ENCODE measurements around the gene COL23A1.
"Not testable (repeated sequence)": the region's sequence is repeated elsewhere in the genome, so short reads cannot be mapped to it uniquely, and the experiment has no call there.

COL23A1 gene

DNA sequence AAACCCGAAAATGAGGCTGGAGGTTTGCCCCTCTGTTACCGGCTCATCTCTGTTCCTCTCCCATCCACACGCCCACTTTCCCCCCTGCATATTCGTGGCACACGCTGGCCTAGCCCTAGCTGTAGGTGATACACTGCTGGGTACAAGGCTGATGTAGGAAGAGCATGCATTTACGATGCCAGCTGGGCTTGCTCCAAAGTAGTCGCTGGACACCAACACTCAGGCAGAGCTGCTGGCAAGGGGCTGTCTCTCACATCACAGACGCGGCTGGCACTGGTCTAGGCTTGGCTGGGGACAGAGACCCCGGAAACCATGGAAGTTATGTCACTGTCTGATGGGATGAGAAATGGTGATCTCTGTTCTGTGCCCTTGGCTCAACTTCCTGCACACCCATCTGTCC lies 347.8 kb downstream of the COL23A1 start:
- no peak for DNase-seq (ENCODE audit: low read depth in 2 of 2)

DNA sequence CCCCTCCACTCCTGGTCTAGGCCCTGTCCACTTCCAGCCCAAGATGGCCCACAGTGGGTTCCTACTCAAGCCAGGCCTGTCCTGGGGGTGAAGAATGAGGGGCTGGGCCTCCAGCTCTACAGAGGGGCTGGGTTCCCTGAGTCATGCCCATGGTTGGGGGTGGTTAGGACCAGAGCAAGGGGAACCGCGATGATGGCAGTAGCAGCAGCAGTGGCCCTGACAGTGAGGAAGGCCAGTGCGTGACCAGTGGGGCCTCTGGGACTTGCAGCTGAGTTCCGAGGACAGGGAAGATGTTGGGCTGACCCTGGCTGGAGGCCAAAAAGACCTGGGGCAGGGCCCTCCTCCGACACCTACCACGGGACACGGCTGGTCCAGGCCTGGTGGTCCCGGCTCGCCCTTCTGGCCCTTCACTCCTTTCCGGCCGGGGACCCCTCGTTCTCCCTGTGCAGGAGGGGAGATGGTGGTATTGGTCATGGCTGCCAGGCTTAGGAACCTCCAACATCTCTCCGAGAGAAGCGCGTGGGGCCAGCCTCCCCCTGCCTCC lies 348.4 kb downstream of the COL23A1 start:
- DNase-seq (ENCODE audit: low read depth in 2 of 2), result no peak

DNA sequence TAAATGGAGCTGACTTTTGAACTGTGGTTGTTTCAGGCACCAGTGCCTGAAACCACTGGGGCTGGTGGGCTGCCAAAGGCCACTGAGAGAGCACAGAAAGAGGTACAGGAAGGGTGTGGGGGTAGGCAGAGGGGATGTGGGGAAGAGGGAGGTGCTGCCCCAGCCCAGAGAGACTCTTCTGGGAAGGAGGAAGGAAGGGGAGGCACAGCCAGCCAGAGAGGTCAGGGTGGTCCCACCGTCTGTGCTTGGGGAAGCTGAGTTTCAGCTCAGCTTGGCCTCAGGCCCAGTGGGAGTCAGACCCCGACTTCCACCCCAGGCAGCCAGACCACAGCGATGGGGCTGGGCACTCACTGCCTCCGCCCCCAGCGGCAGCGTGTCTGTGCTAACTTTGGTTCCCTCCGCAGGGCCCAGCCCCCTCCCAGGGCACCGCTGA lies 348.9 kb downstream of the COL23A1 start:
- no peak for DNase-seq (ENCODE audit: low read depth in 2 of 2)

DNA sequence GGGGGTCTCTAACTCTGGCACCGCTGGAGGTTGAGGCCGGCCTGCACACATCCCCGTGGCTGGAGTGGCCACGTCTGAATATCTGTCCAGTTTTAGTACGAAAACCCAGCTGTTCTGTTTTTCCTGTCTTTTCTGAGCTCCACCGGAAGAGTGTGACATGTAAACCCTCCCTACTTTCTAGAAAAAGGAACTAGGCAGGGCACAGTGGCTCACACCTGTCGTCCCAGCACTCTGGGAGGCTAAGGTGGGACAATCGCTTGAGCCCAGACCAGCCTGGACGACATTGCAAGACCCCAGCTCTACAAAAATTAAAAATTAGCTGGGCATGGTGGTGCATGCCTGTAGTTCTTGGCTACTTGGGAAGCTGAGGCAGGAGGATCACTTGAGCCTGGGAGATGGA lies 349.4 kb downstream of the COL23A1 start:
- no peak for DNase-seq (ENCODE audit: low read depth in 2 of 2)

DNA sequence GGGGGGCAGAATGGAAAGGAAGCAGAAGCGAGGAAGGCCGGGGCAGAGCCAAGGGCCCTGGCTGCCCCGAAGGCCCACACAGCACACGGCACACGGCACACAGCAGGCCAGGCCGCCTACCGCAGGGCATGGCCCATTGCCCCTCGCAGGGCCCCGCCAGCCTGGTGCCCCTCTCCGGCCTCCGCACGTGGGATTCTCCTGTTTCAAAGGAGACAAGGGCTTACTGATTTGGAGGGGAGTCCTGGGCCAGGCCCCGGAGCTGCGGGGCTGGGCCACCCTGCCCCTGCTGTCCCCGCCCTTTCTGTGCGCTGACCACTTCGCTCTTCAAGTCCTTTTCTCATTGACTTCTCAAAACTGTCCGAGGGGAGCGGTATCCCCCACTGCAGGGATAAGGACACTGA lies 349.9 kb downstream of the COL23A1 start:
- no peak for DNase-seq (ENCODE audit: low read depth in 2 of 2)

DNA sequence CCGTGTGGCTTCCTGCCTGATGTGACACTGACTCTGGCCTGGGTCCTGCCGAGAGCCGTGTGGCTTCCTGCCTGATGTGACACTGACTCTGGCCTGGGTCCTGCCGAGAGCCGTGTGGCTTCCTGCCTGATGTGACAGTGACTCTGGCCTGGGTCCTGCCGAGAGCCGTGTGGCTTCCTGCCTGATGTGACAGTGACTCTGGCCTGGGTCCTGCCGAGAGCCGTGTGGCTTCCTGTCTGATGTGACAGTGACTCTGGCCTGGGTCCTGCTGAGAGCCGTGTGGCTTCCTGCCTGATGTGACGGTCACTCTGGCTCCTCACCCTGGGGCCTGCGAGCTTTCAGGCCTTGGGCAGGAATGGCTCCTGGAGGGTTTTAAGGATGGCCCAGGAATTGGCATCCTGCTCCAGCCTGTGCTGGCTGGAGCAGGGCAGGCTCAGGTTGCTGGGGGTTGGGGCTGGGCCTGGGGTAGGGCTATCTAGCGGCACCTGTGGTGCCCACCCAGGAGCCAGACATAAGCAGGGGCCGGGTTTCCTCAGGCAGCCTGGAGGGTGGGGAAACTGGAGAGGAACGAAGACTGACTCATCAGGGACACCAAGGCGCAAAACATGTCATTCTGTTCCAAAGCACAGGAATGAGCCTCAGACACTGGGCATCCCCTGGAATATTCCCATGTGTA lies 350.4 kb downstream of the COL23A1 start:
- not testable (repeated sequence) for DNase-seq (ENCODE audit: low read depth in 2 of 2)

DNA sequence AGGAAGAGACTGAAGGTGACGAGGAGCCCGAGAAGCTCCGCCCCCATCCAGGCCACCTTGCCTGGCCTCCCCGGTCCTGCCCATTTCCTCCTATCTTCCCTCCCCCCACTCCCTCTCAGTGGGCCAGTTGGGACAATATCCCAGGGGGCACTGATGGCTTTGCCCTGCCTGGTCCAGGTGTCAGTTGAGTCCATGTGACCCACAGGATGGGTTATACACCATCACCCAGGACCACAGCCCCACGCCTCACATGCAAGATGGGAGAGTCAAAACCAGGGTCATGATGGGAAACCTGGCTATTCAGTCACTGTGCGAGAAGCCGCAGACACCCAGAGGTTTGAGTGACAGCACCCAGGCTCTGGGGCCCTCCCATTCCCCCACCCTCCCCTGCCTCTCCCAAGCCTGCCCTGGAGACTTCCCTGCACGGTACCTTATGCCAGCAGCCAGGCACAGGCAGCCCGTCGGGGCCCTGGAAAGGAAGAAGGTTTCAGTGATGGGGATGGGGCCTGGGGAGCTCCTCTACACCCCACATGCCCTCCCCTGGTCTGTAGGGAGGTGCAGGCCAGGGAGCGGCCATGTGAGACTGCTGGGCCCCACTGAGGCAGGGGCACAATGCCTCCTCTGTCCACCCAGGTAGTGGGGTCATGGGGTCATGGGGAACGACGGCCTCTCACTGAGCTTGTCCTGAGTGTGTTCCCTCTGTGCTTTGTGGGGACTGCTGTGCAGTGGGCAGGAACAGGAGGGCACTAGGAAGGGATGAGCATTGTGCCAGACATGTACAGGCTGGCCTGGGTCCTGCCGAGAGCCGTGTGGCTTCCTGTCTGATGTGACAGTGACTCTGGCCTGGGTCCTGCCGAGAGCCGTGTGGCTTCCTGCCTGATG lies 351.2 kb downstream of the COL23A1 start:
- no peak for DNase-seq (ENCODE audit: low read depth in 2 of 2)

DNA sequence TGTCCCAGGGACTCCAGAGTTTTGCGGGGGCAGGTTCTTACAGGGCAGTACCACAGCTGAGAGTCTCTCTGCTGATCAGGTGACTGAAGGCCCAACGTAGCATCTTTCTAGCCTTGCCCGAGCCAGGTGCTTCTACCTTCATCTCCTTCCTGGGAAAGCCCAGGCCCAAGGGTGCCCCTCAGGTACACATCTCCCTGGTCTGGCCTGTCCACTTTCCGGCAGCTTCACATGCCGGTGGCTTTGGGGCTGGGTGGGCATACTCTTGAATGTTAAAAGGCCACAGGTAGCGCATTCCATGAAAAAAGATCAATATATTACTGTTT lies 351.9 kb downstream of the COL23A1 start:
- no peak for DNase-seq (ENCODE audit: low read depth in 2 of 2)

DNA sequence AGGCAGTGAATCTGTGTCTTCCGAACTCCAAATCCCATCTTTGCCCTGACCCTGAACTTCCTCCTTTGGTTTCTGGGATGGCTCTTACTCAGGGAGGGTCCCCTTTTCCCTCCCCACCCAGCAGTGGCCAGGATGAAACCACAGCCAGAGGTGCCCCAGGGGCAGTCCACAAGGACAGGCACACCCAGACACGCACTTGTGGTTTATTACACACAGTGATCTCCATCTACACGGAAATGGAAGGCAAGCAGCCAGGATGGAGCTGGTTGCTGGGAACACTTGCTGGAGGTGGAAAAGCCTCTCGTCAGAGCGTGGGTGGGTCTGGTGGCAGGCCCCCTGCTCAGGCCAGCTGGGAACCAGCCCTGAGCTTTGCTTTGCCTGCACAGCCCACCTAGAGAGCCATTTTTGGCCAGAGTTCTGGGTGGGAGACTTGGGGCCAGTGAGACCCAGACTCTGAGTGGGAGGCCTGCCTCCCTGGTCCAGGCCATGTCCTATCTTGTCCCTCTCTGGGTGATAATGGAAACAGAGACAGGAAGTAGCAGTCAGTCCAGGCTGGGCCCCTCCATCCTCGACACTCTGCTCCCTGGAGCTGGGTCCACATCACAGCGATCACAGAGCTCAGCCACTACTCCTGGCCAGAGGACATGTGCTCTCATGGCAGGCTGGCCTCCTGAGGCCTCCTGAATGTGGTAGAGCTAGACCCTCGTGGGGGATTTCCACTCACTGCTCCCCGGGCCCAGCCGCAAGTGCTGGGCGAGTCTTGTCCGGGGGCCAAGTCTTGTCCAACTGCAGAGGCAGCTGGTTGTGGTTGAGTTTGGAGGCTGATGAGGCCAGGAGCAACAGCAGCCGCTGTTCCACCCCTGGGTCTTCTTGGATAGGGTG lies 352.5 kb downstream of the COL23A1 start:
- DNase-seq (ENCODE audit: low read depth in 2 of 2), result no peak

DNA sequence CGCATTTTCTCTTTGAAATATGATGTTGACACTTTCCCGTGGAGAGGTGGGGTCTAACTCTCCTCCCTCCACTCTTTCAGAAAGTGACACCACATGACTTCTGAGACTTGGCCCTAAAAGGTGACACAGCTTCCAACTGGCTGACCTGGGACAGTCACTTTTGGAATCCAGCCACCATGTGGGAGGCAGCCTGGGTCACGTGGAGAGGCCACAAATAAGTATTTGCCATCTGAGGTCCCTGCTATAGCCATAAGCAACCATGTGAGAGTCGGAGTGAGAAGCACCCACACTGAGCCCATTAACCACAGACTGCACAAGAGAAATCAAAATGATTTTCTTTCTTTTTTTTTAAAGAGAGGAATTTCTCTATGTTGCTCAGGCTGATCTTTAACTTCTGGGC lies 353.5 kb downstream of the COL23A1 start:
- DNase-seq (ENCODE audit: low read depth in 2 of 2), result no peak

DNA sequence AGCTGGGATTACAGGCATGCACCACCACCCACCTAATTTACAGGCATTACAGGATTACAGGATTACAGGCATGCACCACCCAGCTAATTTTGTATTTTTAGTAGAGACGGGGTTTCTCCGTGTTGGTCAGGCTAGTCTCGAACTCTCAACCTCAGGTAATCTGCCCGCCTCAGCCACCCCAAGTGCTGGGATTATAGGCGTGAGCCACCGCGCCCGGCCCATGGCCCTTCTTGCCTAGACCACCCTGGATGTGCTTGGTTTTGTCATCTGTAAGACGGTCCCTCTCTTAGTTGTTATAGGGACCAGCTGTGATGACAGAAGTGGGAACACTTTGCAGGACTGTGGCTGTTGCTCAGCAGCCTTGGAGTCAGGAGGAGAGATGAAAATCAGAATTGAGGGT lies 354.1 kb downstream of the COL23A1 start:
- no peak for DNase-seq (ENCODE audit: low read depth in 2 of 2)

DNA sequence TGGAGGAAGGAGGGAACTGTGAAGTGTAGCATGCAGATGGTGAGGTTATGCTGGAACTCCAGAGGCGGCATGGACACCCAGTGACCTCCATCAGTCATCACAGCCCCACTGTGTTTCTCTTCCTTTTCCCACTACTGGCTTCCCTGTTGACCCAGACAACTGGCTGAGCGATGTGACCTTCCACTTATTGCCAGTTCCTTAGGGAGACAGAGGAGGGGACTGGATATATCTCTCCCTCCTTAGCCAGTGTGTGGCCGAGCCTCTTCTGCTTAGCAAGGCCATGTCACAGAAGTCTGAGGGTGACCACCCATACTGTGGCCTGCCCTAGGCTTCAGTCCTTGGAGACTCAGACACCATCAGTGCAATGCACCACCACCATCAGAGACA lies 354.6 kb downstream of the COL23A1 start:
- DNase-seq (ENCODE audit: low read depth in 2 of 2), result no peak

DNA sequence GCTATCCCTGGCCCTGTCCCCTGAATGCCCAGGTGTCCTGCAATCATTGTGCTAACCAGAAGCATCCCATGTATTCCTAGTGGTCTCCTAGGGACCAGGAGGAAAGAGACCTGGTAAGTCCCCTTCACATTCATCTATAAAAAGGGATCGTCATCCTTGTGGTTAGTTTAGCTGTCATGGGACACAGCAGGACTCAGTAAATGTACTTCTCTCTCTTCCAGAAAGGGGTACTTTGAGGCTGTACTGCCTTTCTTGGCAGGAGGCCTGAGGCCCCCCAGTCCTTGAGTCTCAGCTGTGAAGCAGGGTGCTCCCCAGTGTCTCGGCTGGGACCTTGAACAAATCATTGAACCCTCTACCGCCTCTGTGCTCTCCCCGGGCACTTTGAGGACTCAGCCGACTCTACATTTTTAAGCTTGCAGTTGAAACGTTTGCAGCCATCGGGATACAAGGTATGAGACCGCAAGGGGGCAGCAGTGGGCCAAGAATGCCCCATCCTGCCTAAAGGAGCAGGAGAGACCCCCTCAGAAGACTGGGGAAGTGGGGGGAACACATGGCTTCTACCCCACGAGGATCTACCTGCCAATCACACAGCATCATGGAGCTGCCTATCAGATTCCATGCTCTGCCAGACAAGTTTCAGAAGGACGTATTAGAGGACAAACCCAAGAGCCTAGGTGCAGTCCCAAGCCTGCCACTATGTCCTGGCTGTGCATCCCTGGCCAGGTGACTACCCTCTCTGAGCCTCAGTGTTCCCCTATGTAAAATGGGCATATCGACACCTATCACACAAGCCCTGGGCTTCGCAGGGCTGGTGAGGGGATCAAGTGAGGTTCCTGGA lies 355.2 kb downstream of the COL23A1 start:
- peak; percentile 60 to 62 for DNase-seq (ENCODE audit: low read depth in 2 of 2)

DNA sequence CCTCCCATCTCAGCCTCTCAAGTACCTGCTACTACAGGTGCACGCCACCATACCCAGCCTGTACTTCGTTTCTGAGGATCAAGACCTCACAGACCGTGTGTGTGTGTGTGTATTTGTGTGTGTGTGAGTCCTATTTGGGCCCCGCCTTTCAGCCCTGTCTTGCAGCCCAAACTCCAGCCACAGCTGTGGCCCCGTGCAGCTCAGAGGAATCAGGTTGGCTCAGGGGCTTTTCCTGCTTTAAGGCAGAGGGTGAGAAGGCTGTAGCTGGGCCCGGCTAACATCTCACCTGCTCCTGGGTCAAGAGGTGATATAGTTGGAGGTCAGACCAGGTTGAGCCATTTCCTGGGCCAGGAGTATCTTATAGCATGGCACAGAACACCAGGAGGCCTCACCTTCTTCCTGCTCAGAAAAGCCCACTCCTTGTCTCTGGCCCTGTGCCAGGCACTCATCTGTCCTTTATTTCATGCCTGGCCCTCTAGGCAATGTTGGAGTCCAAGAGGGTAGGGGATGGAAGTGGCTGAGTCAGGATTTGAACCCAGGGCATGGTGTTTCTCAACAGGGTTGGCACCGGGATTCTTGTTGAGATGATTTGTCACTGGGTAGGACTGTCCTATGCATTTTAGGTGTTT lies 356.0 kb downstream of the COL23A1 start:
- no peak for DNase-seq (ENCODE audit: low read depth in 2 of 2)

DNA sequence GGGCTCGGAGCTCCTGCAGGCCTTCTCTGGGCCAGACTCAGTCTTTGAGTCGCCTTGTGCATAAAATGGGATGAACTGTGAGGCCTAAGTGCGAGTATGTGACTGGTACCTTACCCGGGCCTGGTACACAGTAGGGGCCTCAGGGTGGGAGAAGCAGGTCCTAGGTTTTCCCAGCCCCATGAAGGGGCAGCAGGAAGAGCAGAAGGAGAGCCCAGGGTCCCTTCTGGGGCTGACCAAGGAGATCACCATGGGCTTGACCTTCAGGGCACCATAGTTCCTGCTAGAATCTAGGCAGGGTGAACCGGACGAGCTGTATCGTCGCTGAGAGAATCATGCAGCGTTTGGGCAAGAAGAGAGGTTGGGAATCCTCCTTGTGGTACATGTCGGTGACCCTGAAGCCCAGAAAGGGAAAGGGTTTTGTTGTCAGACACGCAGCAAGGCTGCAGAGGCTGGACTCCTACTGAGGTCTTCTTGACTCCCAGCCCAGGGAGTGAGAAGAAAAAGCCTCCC lies 357.2 kb downstream of the COL23A1 start:
- DNase-seq (ENCODE audit: low read depth in 2 of 2), result no peak

DNA sequence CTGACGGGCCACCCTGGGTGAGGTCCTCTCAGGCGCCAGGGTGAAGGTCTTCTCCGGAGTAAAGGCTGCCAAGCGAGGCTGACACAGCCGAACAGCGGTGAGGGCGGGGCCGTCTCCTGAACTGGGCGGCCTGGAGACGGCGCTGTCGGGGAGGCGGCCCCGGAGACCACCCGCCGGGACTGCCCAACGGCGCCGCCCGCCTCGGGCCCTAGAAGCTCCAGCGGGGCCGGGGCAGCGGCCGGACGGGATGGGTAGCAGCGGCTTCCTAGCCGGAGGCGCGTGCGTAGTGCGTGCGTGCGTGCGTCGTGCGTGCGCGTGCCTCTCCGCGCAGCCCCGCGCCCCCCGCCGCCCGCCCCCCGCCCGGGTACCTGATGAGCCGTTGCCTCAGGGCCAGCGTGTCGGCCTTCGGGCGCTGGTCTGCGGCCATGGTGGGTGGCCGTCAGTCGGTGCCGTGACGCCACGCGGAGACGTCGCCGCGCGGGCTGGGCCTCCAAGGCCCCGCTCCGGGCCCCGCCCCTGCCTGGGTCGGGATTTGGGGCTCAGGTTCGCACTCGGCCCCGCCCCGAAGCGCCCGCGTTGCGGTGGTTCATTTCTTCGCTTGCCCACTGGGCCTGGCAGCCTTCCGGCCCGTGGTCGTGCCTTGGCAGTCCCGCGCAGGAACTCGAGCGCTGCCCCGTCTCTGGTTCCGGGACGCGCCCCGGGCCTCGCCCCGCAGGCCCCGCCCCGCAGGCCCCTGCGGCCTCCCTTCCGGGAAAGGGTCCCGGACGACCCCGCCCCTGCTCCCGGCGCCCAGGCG lies 357.9 kb downstream of the COL23A1 start, which contains the start of gene PHYKPL:
PHYKPL (minus strand) TSS at position 679 of the 796 bp plus-strand sequence; CDS start at position 427, 252 bp downstream.
- peak; percentile 27 to 44 for DNase-seq (ENCODE audit: low read depth in 2 of 2)

DNA sequence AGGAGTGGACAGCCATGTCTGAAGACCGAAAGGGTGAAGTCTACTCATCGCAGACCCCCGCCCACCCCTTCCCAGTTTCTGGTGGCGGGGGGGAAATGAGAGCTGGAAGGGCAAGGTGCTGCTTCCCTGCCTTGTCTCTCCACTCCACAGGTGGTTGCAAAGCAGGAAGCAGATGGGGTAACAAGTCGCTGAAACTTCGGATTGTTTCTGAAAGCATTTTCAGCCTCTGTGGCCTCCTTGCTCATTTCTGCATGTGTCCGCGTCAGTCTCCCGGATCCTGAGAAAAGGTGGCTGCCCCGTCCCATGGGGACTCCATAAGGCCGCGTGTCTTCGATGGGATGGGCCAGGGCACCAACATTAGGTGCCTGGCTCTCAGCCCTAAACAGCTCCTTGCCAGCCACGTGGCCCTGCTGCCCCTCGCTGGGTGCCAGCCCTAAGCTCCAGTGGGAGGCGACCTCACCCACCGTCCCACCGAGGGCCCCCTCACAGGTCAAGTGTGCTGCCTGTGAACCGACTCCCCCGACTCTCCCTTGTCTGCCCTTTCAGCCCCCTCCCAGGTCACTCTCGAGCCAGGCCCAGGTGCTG lies 358.6 kb downstream of the COL23A1 start:
- no peak for DNase-seq (ENCODE audit: low read depth in 2 of 2)

DNA sequence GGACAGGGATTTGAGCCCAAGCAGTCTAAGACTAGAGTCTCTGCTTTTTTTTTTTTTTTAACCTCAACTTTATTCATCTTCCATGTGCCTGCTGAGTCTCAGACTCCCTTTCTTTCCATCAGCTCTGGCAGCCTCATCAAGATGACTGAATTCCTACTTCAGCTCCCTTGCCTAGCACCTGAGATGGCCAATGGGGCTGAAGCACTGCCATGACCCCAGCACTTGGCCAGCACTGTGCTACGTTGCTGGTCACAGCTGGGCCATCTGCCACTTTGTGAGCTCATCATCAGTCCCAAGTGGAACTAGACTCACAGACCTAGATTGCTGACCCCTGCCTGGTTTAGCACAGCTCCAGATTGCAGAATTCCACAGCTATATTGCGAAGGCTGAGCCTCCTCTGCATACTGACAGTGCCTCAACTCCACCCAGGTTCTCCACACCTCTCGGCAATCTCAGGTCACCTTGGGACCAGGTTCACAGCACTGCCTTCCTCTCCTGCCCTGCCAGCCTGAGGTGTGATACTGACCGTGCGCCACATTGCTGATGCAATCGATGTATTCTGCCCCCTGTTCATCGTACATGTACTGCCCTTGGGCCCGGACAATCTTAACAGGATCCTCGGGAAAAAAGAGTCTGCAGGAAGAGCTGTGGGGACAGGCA lies 359.2 kb downstream of the COL23A1 start:
- DNase-seq (ENCODE audit: low read depth in 2 of 2), result no peak

DNA sequence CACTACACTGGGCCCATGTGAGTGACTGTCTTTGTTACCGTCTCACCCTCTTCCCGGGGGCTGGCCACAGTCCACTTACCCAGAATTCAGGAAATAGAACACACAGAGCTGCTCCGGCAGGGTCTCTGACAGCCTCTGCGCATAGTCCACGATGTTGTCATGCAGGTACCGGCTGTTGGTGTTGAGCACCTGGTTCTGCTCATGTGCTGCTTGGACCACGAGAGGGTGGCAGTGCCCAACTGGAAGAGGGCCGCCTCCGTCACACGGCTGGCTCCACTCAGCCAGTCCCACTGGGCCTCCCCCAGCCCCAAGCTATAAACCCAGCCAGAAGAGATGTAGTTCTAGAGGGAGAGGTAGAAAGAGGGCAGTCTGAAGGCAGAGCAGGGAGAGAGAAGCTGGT lies 360.3 kb downstream of the COL23A1 start:
- no peak for DNase-seq (ENCODE audit: low read depth in 2 of 2)
